ACC112 (cell line): ENCODE measurements around the gene SLC30A2.

Source experiments
- H2AFZ ChIP-seq: fragments of 200-600 bp; sonication (generic); one replicate; pipeline ENCODE4 v1.6.0; 2017; ENCODE audit warnings: antibody characterized with exemption, low read length; ENCODE audit not compliant: unreplicated experiment
- H3K27ac ChIP-seq: fragments of 200-600 bp; sonication (generic); 2 replicates; pipeline ENCODE4 v1.5.1; 2014; ENCODE audit warnings: low read depth, mild to moderate bottlenecking, antibody characterized with exemption, low read length, moderate library complexity
- H3K27me3 ChIP-seq: fragments of 200-600 bp; sonication (generic); 2 replicates; pipeline ENCODE4 v1.6.1; 2014; ENCODE audit warnings: mild to moderate bottlenecking, antibody characterized with exemption, low read length, moderate library complexity, mixed read lengths; ENCODE audit not compliant: insufficient read depth
- H3K36me3 ChIP-seq: fragments of 200-600 bp; sonication (generic); 2 replicates; pipeline ENCODE4 v1.6.1; 2016; ENCODE audit warnings: mild to moderate bottlenecking, antibody characterized with exemption, low read length, moderate library complexity, mixed read lengths; ENCODE audit not compliant: insufficient read depth
- H3K4me1 ChIP-seq: fragments of 200-600 bp; sonication (generic); one replicate; pipeline ENCODE4 v1.6.1; 2016; ENCODE audit warnings: low read length, mixed read lengths; ENCODE audit not compliant: insufficient read depth, unreplicated experiment, control insufficient read depth
- H3K4me3 ChIP-seq: fragments of 200-600 bp; sonication (generic); 2 replicates; pipeline ENCODE4 v1.5.1; 2014; ENCODE audit warnings: mild to moderate bottlenecking, low read depth, low read length
- H3K79me2 ChIP-seq: fragments of 200-600 bp; sonication (generic); one replicate; pipeline ENCODE4 v1.6.0; 2016; ENCODE audit warnings: low read length; ENCODE audit not compliant: control insufficient read depth, unreplicated experiment, insufficient read depth

SLC30A2 gene

DNA sequence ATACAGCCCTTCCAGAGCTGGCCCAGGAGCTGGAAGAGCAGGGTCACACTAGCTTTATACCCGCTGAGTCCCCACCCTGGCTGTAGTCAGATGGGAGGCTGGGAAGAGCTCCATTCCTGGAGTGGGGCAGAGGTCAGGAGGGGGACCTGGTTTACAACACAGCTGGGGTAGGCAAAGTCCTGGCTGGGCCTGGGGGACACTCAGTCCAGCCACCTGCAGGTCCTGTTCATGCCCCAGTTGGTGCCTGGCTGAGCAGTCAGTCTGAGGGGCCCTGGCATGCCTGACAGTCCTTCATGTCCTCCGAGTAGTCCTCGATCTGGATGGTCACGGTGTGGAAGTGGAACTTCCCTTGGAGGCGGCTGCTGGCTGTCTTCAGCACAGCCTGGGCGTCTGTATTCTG lies 7.0 kb downstream of the SLC30A2 start:
- Histone ChIP-seq H3K4me1 (peaks cover 9% of the 10 kb centered on the region), H3K27ac (no peak overlapping the region), H3K27me3 (peaks cover 6% of the 10 kb centered on the region), H3K79me2 (no peaks in the 10 kb centered on the region), H2AFZ (no peak overlapping the region), H3K4me3 (no peak overlapping the region), H3K36me3 (no peaks in the 10 kb centered on the region)

DNA sequence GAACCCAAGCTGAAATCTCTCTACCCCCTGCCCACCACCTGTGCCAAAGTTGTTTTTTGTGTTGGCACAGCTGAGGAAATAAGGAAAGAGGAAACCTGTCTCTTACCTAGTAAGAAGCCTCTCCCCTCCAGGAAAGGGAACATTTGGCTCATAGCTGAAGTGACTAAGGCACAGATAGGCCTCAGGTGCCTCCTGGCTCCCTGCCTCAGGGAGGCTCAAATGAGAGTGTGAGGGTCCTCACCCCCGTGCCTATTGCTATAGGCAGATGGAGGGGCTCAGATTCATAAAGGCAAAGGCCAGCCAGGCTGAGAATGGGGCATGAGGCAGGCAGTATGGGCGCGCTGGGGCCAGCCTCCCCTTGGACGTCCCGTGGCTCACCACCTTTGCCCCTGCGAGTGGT lies 7.4 kb downstream of the SLC30A2 start:
- Histone ChIP-seq H3K4me1 (peaks cover 9% of the 10 kb centered on the region), H3K27me3 (peaks cover 6% of the 10 kb centered on the region)

DNA sequence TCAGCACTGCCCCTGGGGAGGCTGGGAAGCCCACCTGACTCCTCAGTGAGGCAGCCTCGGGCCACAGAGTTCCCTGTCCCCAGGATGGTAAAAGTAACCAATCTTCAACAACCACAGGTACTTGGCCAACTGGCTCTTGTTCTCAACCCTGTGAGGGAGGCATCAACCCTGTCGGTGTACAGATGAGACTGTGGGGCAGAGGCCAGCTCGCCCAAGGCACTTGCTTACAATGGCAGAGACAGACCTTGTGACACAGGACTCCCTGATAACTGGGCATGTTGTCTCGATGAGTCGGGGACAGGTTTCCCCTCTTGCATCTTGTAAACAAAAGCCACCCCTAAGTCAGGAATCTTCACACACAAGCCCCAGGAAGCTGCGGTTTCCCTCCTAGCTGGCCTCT lies 8.0 kb downstream of the SLC30A2 start:
- Histone ChIP-seq H3K27me3 (peaks cover 6% of the 10 kb centered on the region; the same call in 1 of the 2 replicates), H3K4me3 (no peak overlapping the region), H3K4me1 (peaks cover 9% of the 10 kb centered on the region), H3K36me3 (no peaks in the 10 kb centered on the region), H3K79me2 (no peaks in the 10 kb centered on the region), H2AFZ (no peak overlapping the region), H3K27ac (no peak overlapping the region)

More for the DNA sequence above, 7.4 kb downstream of the SLC30A2 start:
- Histone ChIP-seq H2AFZ (no peak overlapping the region), H3K36me3 (no peaks in the 10 kb centered on the region), H3K27ac (no peak overlapping the region), H3K4me3 (no peak overlapping the region), H3K79me2 (no peaks in the 10 kb centered on the region)

DNA sequence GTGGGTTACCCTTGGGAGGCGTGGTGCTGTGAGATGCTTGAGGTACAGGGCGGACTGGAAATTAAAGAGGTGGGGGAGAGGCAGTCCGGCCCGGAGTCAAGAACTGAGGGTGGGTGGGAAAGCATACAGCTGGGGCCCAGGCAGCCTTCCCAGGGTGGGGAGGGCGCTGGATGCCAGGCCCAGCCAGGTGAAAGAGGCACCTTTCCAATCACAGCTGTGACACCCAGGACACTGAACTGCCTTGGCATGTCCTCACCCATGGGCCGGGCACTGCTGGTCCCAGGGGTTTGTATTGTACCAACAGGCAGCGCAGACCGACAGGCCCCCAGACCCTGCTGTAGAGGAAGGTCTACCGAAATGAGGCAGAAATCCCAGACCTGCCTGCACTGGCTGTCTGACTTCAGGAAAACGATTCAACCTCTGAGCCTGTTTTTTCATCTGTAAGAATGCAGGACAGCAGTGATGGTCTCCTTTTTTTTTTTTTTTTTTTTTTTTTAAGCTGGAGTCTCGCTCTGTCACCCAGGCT lies 9.1 kb downstream of the SLC30A2 start:
- no peaks in the 10 kb centered on the region for H3K27me3 ChIP-seq
- no peak overlapping the region for H3K27ac ChIP-seq
- H3K79me2 ChIP-seq: no peaks in the 10 kb centered on the region
- no peak overlapping the region for H2AFZ ChIP-seq
- H3K4me1 ChIP-seq: peaks cover 9% of the 10 kb centered on the region
- H3K4me3 ChIP-seq: peak overlapping the region; percentile 81; the same call in 1 of the 2 replicates
- H3K36me3 ChIP-seq: no peaks in the 10 kb centered on the region

DNA sequence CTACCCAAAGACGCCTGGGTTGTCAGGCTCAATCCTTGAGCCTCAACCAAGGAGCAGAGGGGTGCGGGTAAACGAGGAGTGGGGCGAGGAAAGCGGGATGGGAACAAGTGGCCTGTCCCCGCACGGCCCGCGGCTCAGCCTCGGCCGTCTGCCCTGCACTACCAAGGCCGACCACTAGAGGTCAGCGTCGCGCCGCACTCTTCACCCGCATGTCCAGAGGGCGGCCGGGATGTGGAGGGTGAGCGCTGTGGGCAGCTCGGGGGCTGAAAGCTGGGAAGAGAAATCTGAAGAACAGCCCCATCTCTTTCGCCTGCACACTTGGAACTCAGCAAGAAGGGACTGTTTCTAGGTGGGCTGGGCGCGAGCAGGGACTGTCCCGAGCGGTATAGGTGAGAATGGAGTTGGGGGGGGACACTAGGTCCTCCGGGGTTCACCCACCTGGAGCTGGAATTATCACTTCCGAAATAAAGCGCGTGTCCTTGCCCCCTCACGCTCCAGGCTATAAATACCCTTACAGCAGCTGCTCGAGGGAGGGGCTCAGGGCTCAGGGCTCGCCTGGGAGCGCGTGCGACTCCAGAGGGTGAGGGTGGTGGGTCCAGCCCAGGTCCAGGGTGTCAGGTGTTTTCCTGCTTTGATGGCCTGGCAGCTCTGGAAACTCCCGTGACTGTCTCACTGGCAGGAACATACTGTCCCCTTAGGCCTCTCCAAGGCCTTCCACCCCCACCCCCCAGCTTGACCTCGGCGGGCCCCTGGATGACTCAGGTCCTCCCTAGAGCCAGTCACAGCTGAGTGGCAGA lies 9.8 kb downstream of the SLC30A2 start:
- H2AFZ ChIP-seq: peak overlapping the region; percentile 97
- H3K4me3 ChIP-seq: peak overlapping the region; percentile 81
- no peaks in the 10 kb centered on the region for H3K27me3 ChIP-seq
- peaks cover 9% of the 10 kb centered on the region for H3K4me1 ChIP-seq
- no peaks in the 10 kb centered on the region for H3K79me2 ChIP-seq
- H3K27ac ChIP-seq: peak overlapping the region; percentile 5; the same call in 1 of the 2 replicates
- no peaks in the 10 kb centered on the region for H3K36me3 ChIP-seq

DNA sequence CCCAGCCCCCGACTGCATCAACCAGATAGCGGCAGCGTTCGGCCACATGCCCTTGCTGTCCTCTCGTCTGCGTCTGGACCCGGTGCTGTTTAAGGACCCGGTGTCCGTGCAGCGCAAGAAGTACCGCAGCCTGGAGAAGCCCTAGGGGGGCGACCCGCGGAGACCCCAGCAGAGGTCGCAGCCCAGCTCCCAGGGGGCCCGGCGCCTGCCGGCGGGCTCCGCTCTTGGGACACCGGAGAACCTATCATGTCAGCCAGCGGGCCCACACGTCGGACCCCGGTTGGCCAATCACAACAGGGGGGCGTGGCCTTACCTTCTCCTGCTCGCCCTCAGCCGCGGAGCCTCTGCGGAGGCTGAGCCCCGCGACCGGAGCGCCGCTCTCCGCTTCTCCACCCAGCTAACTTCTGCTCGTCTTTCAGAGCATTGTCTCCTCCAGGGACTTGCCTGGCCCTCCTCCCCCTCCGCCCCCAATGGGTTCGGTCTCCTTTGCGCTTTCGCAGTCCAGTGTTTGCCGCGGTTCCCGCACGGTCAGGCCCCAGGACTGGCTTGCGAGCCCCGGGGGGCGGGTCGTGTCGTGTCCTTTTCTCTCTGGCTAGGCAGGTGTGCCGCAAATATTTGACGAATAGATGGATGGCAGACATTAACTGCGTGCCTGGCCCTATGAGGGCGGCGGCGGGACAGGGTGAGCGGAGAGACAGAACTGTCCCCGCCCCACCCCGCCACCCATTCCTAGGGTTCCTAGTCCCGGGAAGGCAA lies 10.5 kb downstream of the SLC30A2 start:
- Histone ChIP-seq H3K27ac (no peak overlapping the region), H2AFZ (peak overlapping the region; percentile 97), H3K4me1 (peaks cover 9% of the 10 kb centered on the region), H3K36me3 (no peaks in the 10 kb centered on the region), H3K4me3 (peak overlapping the region; percentile 81), H3K79me2 (no peaks in the 10 kb centered on the region), H3K27me3 (no peaks in the 10 kb centered on the region)

DNA sequence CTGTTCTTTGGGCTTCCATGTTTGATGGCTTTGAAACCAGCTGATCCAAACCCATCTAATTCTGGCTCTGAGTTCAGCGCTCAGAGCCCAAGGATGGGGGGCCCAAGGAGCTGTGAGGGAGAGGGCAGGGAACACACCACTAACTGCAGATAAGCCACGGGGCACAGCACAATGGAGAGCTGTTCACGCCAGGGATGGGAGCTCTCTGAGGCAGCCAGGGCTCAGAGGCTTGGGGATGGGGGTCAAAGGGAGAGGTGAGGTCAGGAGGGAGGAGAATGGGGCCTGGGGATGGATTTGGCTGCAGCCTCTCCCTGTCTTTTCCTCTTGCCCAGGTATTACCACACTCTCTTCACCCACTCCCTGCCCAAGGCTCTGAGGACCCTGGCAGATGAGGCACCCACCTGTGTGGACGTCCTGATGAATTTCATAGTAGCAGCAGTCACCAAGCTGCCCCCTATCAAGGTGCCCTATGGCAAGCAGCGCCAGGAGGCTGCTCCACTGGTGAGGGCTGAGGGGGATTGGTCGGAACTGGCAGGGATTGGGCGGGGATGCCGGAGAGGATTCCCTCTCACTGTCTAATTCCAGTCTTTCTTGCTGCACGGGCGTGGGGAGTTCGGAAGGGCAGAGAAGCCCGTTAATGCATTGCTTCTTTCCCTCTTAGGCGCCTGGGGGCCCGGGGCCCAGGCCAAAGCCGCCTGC lies 11.3 kb downstream of the SLC30A2 start:
- Histone ChIP-seq H3K27me3 (no peaks in the 10 kb centered on the region), H3K79me2 (no peaks in the 10 kb centered on the region), H3K27ac (no peak overlapping the region), H3K4me1 (peaks cover 9% of the 10 kb centered on the region), H3K4me3 (peak overlapping the region; percentile 81), H3K36me3 (no peaks in the 10 kb centered on the region), H2AFZ (peak overlapping the region; percentile 97)

DNA sequence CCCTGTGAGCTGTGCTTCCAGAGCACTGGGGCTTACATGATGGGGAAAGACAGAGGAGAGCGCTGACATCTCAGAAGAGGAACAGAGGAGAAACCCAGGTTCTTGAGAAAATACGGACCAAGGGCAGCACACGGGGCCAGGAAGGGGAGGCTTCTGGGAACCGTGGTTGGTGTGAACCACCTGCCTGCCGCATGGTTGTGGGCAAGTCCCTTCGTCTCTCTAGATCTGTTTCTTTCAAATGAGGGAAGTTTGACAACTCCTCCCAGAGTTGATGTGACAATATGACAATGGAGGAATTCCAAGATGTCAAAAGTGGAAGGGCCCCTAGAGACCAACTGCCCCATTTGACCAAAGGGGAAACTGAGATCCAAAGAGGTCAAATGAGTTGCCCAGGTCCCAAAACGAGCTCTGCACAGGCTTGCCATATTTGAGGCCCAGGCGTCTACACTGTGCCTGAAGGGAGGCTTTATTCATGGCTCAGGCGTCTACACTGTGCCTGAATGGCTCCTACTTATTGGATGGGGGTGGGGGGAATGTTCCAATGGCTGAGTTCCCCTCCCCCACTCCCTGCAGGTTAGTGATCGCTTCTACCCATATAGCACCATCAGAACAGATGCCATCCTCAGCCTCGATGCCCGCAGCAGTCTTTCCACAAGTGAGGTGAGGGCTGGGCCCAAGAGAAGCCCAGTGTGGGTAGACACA lies 13.1 kb downstream of the SLC30A2 start:
- H3K4me1 ChIP-seq: peaks cover 11% of the 10 kb centered on the region
- no peak overlapping the region for H3K4me3 ChIP-seq
- no peak overlapping the region for H2AFZ ChIP-seq
- H3K79me2 ChIP-seq: no peaks in the 10 kb centered on the region
- H3K27me3 ChIP-seq: no peaks in the 10 kb centered on the region
- H3K27ac ChIP-seq: no peak overlapping the region
- no peaks in the 10 kb centered on the region for H3K36me3 ChIP-seq

DNA sequence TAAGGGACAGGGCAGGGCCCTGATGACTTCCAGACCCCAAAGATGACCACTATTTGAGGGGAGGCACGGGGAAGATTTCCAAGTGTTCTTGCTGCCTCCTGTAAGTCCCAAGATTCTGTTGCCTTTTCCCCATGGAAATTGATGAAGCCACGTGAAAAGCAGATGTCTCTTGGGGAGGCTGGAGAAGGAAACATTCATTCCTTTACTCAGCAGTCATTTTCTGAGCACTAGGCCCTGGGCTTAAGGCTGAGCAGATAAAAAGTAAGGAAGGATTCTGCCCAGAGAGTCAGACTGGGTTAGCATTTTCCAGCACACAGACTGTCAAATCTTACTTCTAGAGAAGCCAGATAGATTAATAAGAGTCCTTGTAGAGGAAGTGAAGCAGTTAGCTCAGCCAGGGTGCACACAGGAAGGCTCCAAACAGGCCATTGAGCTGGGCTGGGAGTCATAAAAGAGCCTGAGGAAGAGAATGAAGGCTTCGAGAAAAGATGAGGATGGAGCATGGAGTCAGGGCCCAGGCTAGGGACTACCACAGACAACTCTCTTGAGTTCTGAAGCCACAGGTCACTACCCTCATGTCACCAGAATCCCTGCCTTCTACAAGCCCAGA lies 14.2 kb downstream of the SLC30A2 start:
- H3K4me1 ChIP-seq: peaks cover 11% of the 10 kb centered on the region

DNA sequence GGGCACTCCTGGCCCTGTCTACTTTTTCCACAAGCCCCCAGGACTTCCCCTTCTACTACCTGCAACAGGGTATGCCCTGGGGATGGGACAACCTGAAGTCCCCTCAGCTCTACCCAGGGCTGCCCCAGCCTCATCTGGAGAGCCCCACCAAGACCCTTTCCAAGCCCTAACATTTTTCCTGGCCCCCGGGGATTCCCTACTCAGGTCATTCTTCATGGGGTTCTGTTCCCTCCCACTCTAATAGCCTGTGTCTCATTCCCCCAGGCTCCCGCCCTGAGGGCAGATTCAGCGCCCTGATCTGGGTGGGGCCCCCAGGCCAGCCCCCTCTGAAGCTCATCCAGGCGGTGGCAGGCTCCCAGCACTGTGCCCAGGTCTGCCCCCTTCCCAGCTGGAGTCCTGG lies 14.7 kb downstream of the SLC30A2 start:
- Histone ChIP-seq H3K36me3 (no peaks in the 10 kb centered on the region), H3K4me3 (no peak overlapping the region), H3K79me2 (no peaks in the 10 kb centered on the region), H2AFZ (no peak overlapping the region), H3K27ac (no peak overlapping the region), H3K4me1 (peaks cover 6% of the 10 kb centered on the region), H3K27me3 (no peaks in the 10 kb centered on the region)

More for the DNA sequence above, 14.2 kb downstream of the SLC30A2 start:
- H3K4me3 ChIP-seq: no peak overlapping the region
- H3K27me3 ChIP-seq: no peaks in the 10 kb centered on the region
- no peaks in the 10 kb centered on the region for H3K36me3 ChIP-seq
- H3K79me2 ChIP-seq: no peaks in the 10 kb centered on the region
- no peak overlapping the region for H3K27ac ChIP-seq
- no peak overlapping the region for H2AFZ ChIP-seq
